Trophoblast cell (in vitro differentiated cells and primary cell): ENCODE measurements around the gene ZBTB7A.
A peak's percentile ranks its signal among the peaks of the same experiment; 100 is the strongest.

Experiments
- DNase-seq, 2 donors: peaks; one replicate each; pipeline ENCODE4 v3.0.0-alpha.2; 2016
- H2AFZ ChIP-seq: 2 replicates; pipeline ENCODE4 v1.6.1; 2013; ENCODE audit warnings: low read length, moderate library complexity, mild to moderate bottlenecking; ENCODE audit not compliant: insufficient read depth, poor library complexity
- H2AK5ac ChIP-seq: 2 replicates; pipeline ENCODE4 v1.6.1; 2013; ENCODE audit warnings: mild to moderate bottlenecking, low read length
- H2BK120ac ChIP-seq: 2 replicates; pipeline ENCODE4 v1.6.1; 2013; ENCODE audit warnings: low read length, mild to moderate bottlenecking, moderate library complexity; ENCODE audit not compliant: insufficient read depth, poor library complexity
- H2BK12ac ChIP-seq: 2 replicates; pipeline ENCODE4 v1.6.1; 2013; ENCODE audit warnings: mild to moderate bottlenecking, low read length, moderate library complexity
- H2BK5ac ChIP-seq: 2 replicates; pipeline ENCODE4 v1.6.1; 2013; ENCODE audit warnings: low read length, low read depth, moderate library complexity, mild to moderate bottlenecking; ENCODE audit not compliant: poor library complexity
- H3K14ac ChIP-seq: 2 replicates; pipeline ENCODE4 v1.6.1; 2013; ENCODE audit warnings: mild to moderate bottlenecking, low read length
- H3K18ac ChIP-seq: 2 replicates; pipeline ENCODE4 v1.6.1; 2013; ENCODE audit warnings: mild to moderate bottlenecking, low read length
- H3K23ac ChIP-seq: 2 replicates; pipeline ENCODE4 v1.6.1; 2013; ENCODE audit warnings: low read length
- H3K27ac ChIP-seq: 2 replicates; pipeline ENCODE4 v1.5.1; 2013; ENCODE audit warnings: low read depth, mild to moderate bottlenecking, inconsistent platforms, low read length, moderate library complexity
- H3K27me3 ChIP-seq: 2 replicates; pipeline ENCODE4 v1.6.1; 2013; ENCODE audit warnings: inconsistent platforms, mild to moderate bottlenecking, low read length, moderate library complexity; ENCODE audit not compliant: insufficient read depth
- H3K36me3 ChIP-seq, 2 experiments: 1 replicate in 1 of 2; 2 replicates in 1 of 2; pipeline ENCODE4 v1.6.1; 2013; ENCODE audit warnings: low read length in 2 of 2, mild to moderate bottlenecking in 2 of 2, moderate library complexity in 1 of 2; ENCODE audit not compliant: insufficient read depth in 2 of 2, control insufficient read depth in 1 of 2
- H3K4ac ChIP-seq: 2 replicates; pipeline ENCODE4 v1.6.1; 2013; ENCODE audit warnings: low read depth, mild to moderate bottlenecking, low read length, moderate library complexity
- H3K4me1 ChIP-seq, 2 experiments: 1 replicate in 1 of 2; 2 replicates in 1 of 2; pipeline ENCODE4 v1.6.1; 2013; ENCODE audit warnings: low read length in 2 of 2, mild to moderate bottlenecking in 2 of 2, moderate library complexity in 1 of 2; ENCODE audit not compliant: insufficient read depth in 2 of 2, control insufficient read depth in 1 of 2
- H3K4me2 ChIP-seq: 2 replicates; pipeline ENCODE4 v1.6.1; 2013; ENCODE audit warnings: inconsistent platforms, mild to moderate bottlenecking, low read length, moderate library complexity
- H3K4me3 ChIP-seq: 2 replicates; pipeline ENCODE4 v1.5.1; 2013; ENCODE audit warnings: mild to moderate bottlenecking, low read depth, low read length, inconsistent platforms
- H3K79me1 ChIP-seq: one replicate; pipeline ENCODE4 v1.6.1; 2013; ENCODE audit warnings: low read length
- H3K79me2 ChIP-seq: 2 replicates; pipeline ENCODE4 v1.6.1; 2013; ENCODE audit warnings: low read length, mild to moderate bottlenecking; ENCODE audit not compliant: control insufficient read depth, insufficient read depth, poor library complexity
- H3K9ac ChIP-seq: 2 replicates; pipeline ENCODE4 v1.6.1; 2013; ENCODE audit warnings: mild to moderate bottlenecking, low read length
- H3K9me3 ChIP-seq: 2 replicates; pipeline ENCODE4 v1.6.1; 2013; ENCODE audit warnings: low read depth, mild to moderate bottlenecking, control low read depth, inconsistent platforms, low read length; ENCODE audit not compliant: insufficient read depth
- H4K12ac ChIP-seq: 2 replicates; pipeline ENCODE4 v1.6.1; 2013; ENCODE audit warnings: low read depth, mild to moderate bottlenecking, low read length, moderate library complexity
- H4K8ac ChIP-seq: 2 replicates; pipeline ENCODE4 v1.6.1; 2013; ENCODE audit warnings: low read depth, mild to moderate bottlenecking, low read length, moderate library complexity
- H4K91ac ChIP-seq: one replicate; pipeline ENCODE4 v1.6.1; 2013; ENCODE audit warnings: low read depth, mild to moderate bottlenecking, low read length, moderate library complexity
- WGBS: extraction: QIAGEN DNeasy Blood & Tissue Kit; methylation state at CpG from one replicate; pipeline ENCODE4 v1.1.7; 2013; ENCODE audit warnings: missing lambda C conversion rate; ENCODE audit not compliant: insufficient read length, insufficient coverage; ENCODE audit errors: extremely low coverage; 5-methylcytosine and 5-hydroxymethylcytosine counted together

ZBTB7A gene

GRCh38 chr19:4059453-4059871 lies 7.2 kb downstream of the ZBTB7A start:
- peak overlapping the region; percentile 36 for H2AK5ac ChIP-seq
- no peak overlapping the region for H2BK120ac ChIP-seq
- no peak for DNase-seq
- H3K4me1 ChIP-seq, result peaks cover 47 to 60% of the 10 kb centered on the region in 2 experiments
- peak overlapping the region; percentile 84 for H4K91ac ChIP-seq
- H2BK12ac ChIP-seq, result no peak overlapping the region
- no peak overlapping the region for H2AFZ ChIP-seq
- H3K79me1 ChIP-seq, result peaks cover 27% of the 10 kb centered on the region
- H3K4ac ChIP-seq, result peak overlapping the region; percentile 96
- WGBS, result no CpG with 5 or more reads among the region's 19 CpGs
- peak overlapping the region; percentile 81 for H3K18ac ChIP-seq
- H3K79me2 ChIP-seq, result peaks cover 73% of the 10 kb centered on the region
- peaks cover 25 to 36% of the 10 kb centered on the region in 2 experiments for H3K36me3 ChIP-seq
- no peak overlapping the region for H3K23ac ChIP-seq
- no peak overlapping the region for H3K4me3 ChIP-seq
- H3K14ac ChIP-seq, result peak overlapping the region; percentile 23
- no peak overlapping the region for H3K4me2 ChIP-seq
- H3K27ac ChIP-seq, result peak overlapping the region; percentile 81
- H4K12ac ChIP-seq, result no peak overlapping the region
- no peaks in the 10 kb centered on the region for H3K27me3 ChIP-seq
- H4K8ac ChIP-seq, result no peak overlapping the region
- H3K9me3 ChIP-seq, result no peaks in the 10 kb centered on the region
- H2BK5ac ChIP-seq, result peak overlapping the region; percentile 38
- H3K9ac ChIP-seq, result no peak overlapping the region

GRCh38 chr19:4058693-4059452 lies 7.8 kb downstream of the ZBTB7A start:
- H3K4ac ChIP-seq, result peak overlapping the region; percentile 96
- H3K79me1 ChIP-seq, result peaks cover 24% of the 10 kb centered on the region
- DNase-seq, result no peak
- H2BK5ac ChIP-seq, result peak overlapping the region; percentile 38
- no peaks in the 10 kb centered on the region for H3K9me3 ChIP-seq
- H3K4me2 ChIP-seq, result peak overlapping the region; percentile 20
- H3K23ac ChIP-seq, result no peak overlapping the region
- H3K4me3 ChIP-seq, result no peak overlapping the region
- no CpG with 5 or more reads among the region's 30 CpGs for WGBS
- peak overlapping the region; percentile 57 for H4K12ac ChIP-seq
- peak overlapping the region; percentile 81 for H3K18ac ChIP-seq
- H3K4me1 ChIP-seq, result peaks cover 47 to 56% of the 10 kb centered on the region in 2 experiments
- H2AFZ ChIP-seq, result peak overlapping the region; percentile 21
- peak overlapping the region; percentile 23 for H3K14ac ChIP-seq
- H2AK5ac ChIP-seq, result peak overlapping the region; percentile 36
- peak overlapping the region; percentile 33 for H4K8ac ChIP-seq
- peak overlapping the region; percentile 45 for H3K9ac ChIP-seq
- peaks cover 31 to 42% of the 10 kb centered on the region in 2 experiments for H3K36me3 ChIP-seq
- H2BK12ac ChIP-seq, result peak overlapping the region; percentile 53
- H3K27ac ChIP-seq, result peak overlapping the region; percentile 81
- H2BK120ac ChIP-seq, result peak overlapping the region; percentile 58
- H3K27me3 ChIP-seq, result no peaks in the 10 kb centered on the region
- H4K91ac ChIP-seq, result peak overlapping the region; percentile 84
- peaks cover 68% of the 10 kb centered on the region for H3K79me2 ChIP-seq

GRCh38 chr19:4057931-4058692 lies 8.6 kb downstream of the ZBTB7A start:
- Histone ChIP-seq H3K79me2 (peaks cover 61% of the 10 kb centered on the region), H3K27ac (peak overlapping the region; percentile 81), H3K14ac (peak overlapping the region; percentile 45), H3K4me3 (no peak overlapping the region), H3K4me1 (peaks cover 41 to 55% of the 10 kb centered on the region in 2 experiments), H4K91ac (peak overlapping the region; percentile 84), H3K4me2 (peak overlapping the region; percentile 20), H2BK5ac (peak overlapping the region; percentile 38), H3K36me3 (peaks cover 37 to 50% of the 10 kb centered on the region in 2 experiments), H2BK12ac (peak overlapping the region; percentile 53), H3K23ac (no peak overlapping the region), H3K4ac (peak overlapping the region; percentile 96), H3K27me3 (no peaks in the 10 kb centered on the region), H2AK5ac (peak overlapping the region; percentile 36), H2BK120ac (peak overlapping the region; percentile 58), H3K79me1 (peaks cover 24% of the 10 kb centered on the region), H3K9ac (no peak overlapping the region), H3K18ac (peak overlapping the region; percentile 81), H3K9me3 (peaks cover 6% of the 10 kb centered on the region), H2AFZ (peak overlapping the region; percentile 38), H4K12ac (peak overlapping the region; percentile 56), H4K8ac (peak overlapping the region; percentile 33)
- no CpG with 5 or more reads among the region's 22 CpGs for WGBS
- peak; percentile 84 to 88 for DNase-seq

DNA sequence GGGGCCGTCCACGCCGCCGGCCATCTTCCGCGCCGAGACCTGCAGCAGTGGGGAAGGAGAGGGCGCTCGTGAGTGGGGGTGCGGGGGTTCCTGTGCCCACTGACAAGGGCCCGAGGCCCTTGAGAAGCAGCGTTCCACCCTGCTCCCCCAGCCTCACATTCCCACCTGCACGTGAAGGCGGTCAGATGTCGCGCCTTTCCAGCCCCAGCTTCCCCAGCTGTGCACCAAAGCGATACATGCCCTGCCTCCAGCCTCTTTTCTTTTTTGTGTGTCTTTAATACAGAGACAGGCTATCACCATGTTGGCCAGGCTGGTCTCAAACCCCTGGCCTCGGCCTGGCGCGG lies 11.5 kb downstream of the ZBTB7A start:
- no peak overlapping the region for H2AK5ac ChIP-seq
- no peak overlapping the region for H2AFZ ChIP-seq
- H2BK12ac ChIP-seq, result no peak overlapping the region
- H3K9ac ChIP-seq, result no peak overlapping the region
- H2BK120ac ChIP-seq, result no peak overlapping the region
- H3K4me3 ChIP-seq, result no peak overlapping the region
- no peak overlapping the region for H3K14ac ChIP-seq
- no peak overlapping the region for H3K18ac ChIP-seq
- WGBS, result no CpG with 5 or more reads among the region's 20 CpGs
- H3K27ac ChIP-seq, result no peak overlapping the region
- no peak overlapping the region for H2BK5ac ChIP-seq
- peaks cover 19% of the 10 kb centered on the region for H3K79me1 ChIP-seq
- peak overlapping the region; percentile 31 for H3K4ac ChIP-seq
- H3K4me2 ChIP-seq, result no peak overlapping the region
- H3K36me3 ChIP-seq, result peaks cover 55 to 56% of the 10 kb centered on the region in 2 experiments
- no peak overlapping the region for H4K12ac ChIP-seq
- no peak overlapping the region for H4K8ac ChIP-seq
- H3K23ac ChIP-seq, result no peak overlapping the region
- no peak for DNase-seq
- H4K91ac ChIP-seq, result no peak overlapping the region
- H3K27me3 ChIP-seq, result no peaks in the 10 kb centered on the region
- peaks cover 26 to 33% of the 10 kb centered on the region in 2 experiments for H3K4me1 ChIP-seq
- peaks cover 42% of the 10 kb centered on the region for H3K79me2 ChIP-seq
- peaks cover 7% of the 10 kb centered on the region for H3K9me3 ChIP-seq
